Cerebellar cortex (tissue), 1 donor: ENCODE measurements around the gene KCTD17.
"Not testable (repeated sequence)": the region's sequence is repeated elsewhere in the genome, so short reads cannot be mapped to it uniquely, and the experiment has no call there.

Experiments
- DNase-seq: peaks from one replicate; pipeline ENCODE4 v3.0.0-alpha.2; 2015; ENCODE audit warnings: low spot score

KCTD17 gene

GRCh38 chr22:37060801-37061610, 9.5 kb downstream of the KCTD17 start:
- no peak for DNase-seq

- no peak for DNase-seq
These were observed 10.3 kb downstream of the KCTD17 start for GRCh38 chr22:37061611-37062375.

- no peak for DNase-seq
These were observed 10.8 kb downstream of the KCTD17 start for GRCh38 chr22:37062376-37062675.

GRCh38 chr22:37062702-37063381, 11.3 kb downstream of the KCTD17 start:
- DNase-seq: no peak

- no peak for DNase-seq
These were observed 12.2 kb downstream of the KCTD17 start for GRCh38 chr22:37063431-37064420.

- DNase-seq: no peak
These were observed 13.0 kb downstream of the KCTD17 start for GRCh38 chr22:37064553-37064952.

GRCh38 chr22:37065180-37065579, 13.6 kb downstream of the KCTD17 start:
- no peak for DNase-seq

GRCh38 chr22:37065961-37066360, 14.4 kb downstream of the KCTD17 start:
- DNase-seq: no peak

GRCh38 chr22:37067428-37067827, 15.9 kb downstream of the KCTD17 start:
- DNase-seq: no peak

- no peak for DNase-seq
These were observed 17.3 kb downstream of the KCTD17 start for GRCh38 chr22:37068859-37069258.

- DNase-seq: no peak
These were observed 17.8 kb downstream of the KCTD17 start for GRCh38 chr22:37069319-37069718.

- no peak for DNase-seq
These were observed 18.2 kb downstream of the KCTD17 start for GRCh38 chr22:37069719-37070118.

- DNase-seq: no peak
These were observed 18.8 kb downstream of the KCTD17 start for GRCh38 chr22:37070334-37070733.

GRCh38 chr22:37070744-37071143, 19.2 kb downstream of the KCTD17 start:
- DNase-seq: no peak

GRCh38 chr22:37071850-37072592, 20.5 kb downstream of the KCTD17 start:
- not testable (repeated sequence) for DNase-seq

GRCh38 chr22:37072673-37073072, 21.1 kb downstream of the KCTD17 start:
- no peak for DNase-seq

GRCh38 chr22:37074537-37074936, 23.0 kb downstream of the KCTD17 start:
- DNase-seq: no peak

GRCh38 chr22:37075046-37075445, 23.5 kb downstream of the KCTD17 start:
- no peak for DNase-seq

GRCh38 chr22:37075822-37076433, 24.4 kb downstream of the KCTD17 start:
- no peak for DNase-seq

- peak; percentile 19 for DNase-seq
These were observed 26.4 kb downstream of the KCTD17 start for GRCh38 chr22:37077802-37078448.
